H9 (cell line): ENCODE data around the gene KRT86. TPM values are rescaled to one million over a fixed set of nuclear protein-coding genes. Genes with fewer than 3 reads are reported as not detected.

ENCODE experiments used
- DNase-seq: peaks from one replicate; pipeline ENCODE4 v3.0.0-alpha.2; 2017
- H2AFZ ChIP-seq: one replicate; pipeline ENCODE4 v1.6.1; 2013; ENCODE audit warnings: mild to moderate bottlenecking, low read length, control low read depth, moderate library complexity
- H2AK5ac ChIP-seq: 2 replicates; pipeline ENCODE4 v1.6.1; 2013; ENCODE audit warnings: low read length, control low read depth, mixed read lengths; ENCODE audit not compliant: insufficient read length
- H2BK120ac ChIP-seq: one replicate; pipeline ENCODE4 v1.6.1; 2013; ENCODE audit warnings: low read depth, mild to moderate bottlenecking, low read length, control low read depth, inconsistent platforms; ENCODE audit not compliant: poor library complexity, severe bottlenecking
- H2BK12ac ChIP-seq: 2 replicates; pipeline ENCODE4 v1.6.1; 2013; ENCODE audit warnings: low read length, control low read depth, mixed read lengths, low read depth; ENCODE audit not compliant: insufficient read length
- H2BK15ac ChIP-seq: 2 replicates; pipeline ENCODE4 v1.6.1; 2013; ENCODE audit warnings: low read depth, low read length, control low read depth
- H2BK20ac ChIP-seq: one replicate; pipeline ENCODE4 v1.6.1; 2013; ENCODE audit warnings: low read depth, mild to moderate bottlenecking, low read length, control low read depth, inconsistent platforms; ENCODE audit not compliant: poor library complexity, severe bottlenecking
- H2BK5ac ChIP-seq: 2 replicates; pipeline ENCODE4 v1.6.1; 2013; ENCODE audit warnings: low read length, control low read depth, mixed read lengths; ENCODE audit not compliant: insufficient read length
- H3K14ac ChIP-seq: 2 replicates; pipeline ENCODE4 v1.6.1; 2013; ENCODE audit warnings: low read length, control low read depth; ENCODE audit not compliant: insufficient read depth
- H3K18ac ChIP-seq: 2 replicates; pipeline ENCODE4 v1.6.1; 2013; ENCODE audit warnings: low read depth, mild to moderate bottlenecking, mixed read lengths, low read length, control low read depth; ENCODE audit not compliant: insufficient read length
- H3K23ac ChIP-seq: 2 replicates; pipeline ENCODE4 v1.6.1; 2013; ENCODE audit warnings: low read length, control low read depth, mixed read lengths, low read depth; ENCODE audit not compliant: insufficient read length
- H3K23me2 ChIP-seq: 2 replicates; pipeline ENCODE4 v1.6.1; 2013; ENCODE audit warnings: low read depth, mild to moderate bottlenecking, mixed read lengths, low read length, control low read depth; ENCODE audit not compliant: insufficient read length, poor library complexity, severe bottlenecking
- H3K27ac ChIP-seq: 2 replicates; pipeline ENCODE4 v1.5.1; 2013; ENCODE audit warnings: low read length, control low read depth, mixed read lengths, low read depth; ENCODE audit not compliant: insufficient read length
- H3K27me3 ChIP-seq: 2 replicates; pipeline ENCODE4 v1.6.1; 2013; ENCODE audit warnings: low read length, control low read depth, inconsistent platforms; ENCODE audit not compliant: insufficient read depth
- H3K4ac ChIP-seq: 2 replicates; pipeline ENCODE4 v1.6.1; 2013; ENCODE audit warnings: low read depth, mild to moderate bottlenecking, control low read depth, inconsistent platforms, low read length, moderate library complexity
- H3K4me1 ChIP-seq: 2 replicates; pipeline ENCODE4 v1.6.1; 2013; ENCODE audit warnings: low read length, control low read depth, inconsistent platforms; ENCODE audit not compliant: insufficient read depth
- H3K4me2 ChIP-seq: 2 replicates; pipeline ENCODE4 v1.6.1; 2013; ENCODE audit warnings: low read length, control low read depth, mixed read lengths; ENCODE audit not compliant: insufficient read length, insufficient read depth
- H3K56ac ChIP-seq: 2 replicates; pipeline ENCODE4 v1.6.1; 2013; ENCODE audit warnings: low read depth, mild to moderate bottlenecking, mixed read lengths, low read length, control low read depth; ENCODE audit not compliant: insufficient read length
- H3K79me1 ChIP-seq: 2 replicates; pipeline ENCODE4 v1.6.1; 2013; ENCODE audit warnings: low read depth, mild to moderate bottlenecking, moderate library complexity, low read length, control low read depth, inconsistent platforms; ENCODE audit not compliant: insufficient read depth, poor library complexity, severe bottlenecking
- H3K79me2 ChIP-seq: 2 replicates; pipeline ENCODE4 v1.6.1; 2013; ENCODE audit warnings: low read length, control low read depth, inconsistent platforms; ENCODE audit not compliant: insufficient read depth
- H3K9ac ChIP-seq: 2 replicates; pipeline ENCODE4 v1.6.1; 2013; ENCODE audit warnings: low read length, control low read depth, mixed read lengths; ENCODE audit not compliant: insufficient read length; ENCODE audit errors: extremely low read depth
- H3K9me3 ChIP-seq: one replicate; pipeline ENCODE4 v1.6.1; 2013; ENCODE audit warnings: low read depth, low read length, inconsistent platforms; ENCODE audit not compliant: control insufficient read depth
- H3T11ph ChIP-seq: one replicate; pipeline ENCODE4 v1.6.1; 2013; ENCODE audit warnings: mild to moderate bottlenecking, low read length, control low read depth, inconsistent platforms
- H4K20me1 ChIP-seq: one replicate; pipeline ENCODE4 v1.6.1; 2013; ENCODE audit not compliant: control insufficient read depth, insufficient read length, insufficient read depth
- H4K5ac ChIP-seq: 2 replicates; pipeline ENCODE4 v1.6.1; 2013; ENCODE audit warnings: low read depth, mild to moderate bottlenecking, mixed read lengths, low read length, control low read depth; ENCODE audit not compliant: insufficient read length
- H4K8ac ChIP-seq: replicated peaks from 2 replicates; pipeline ENCODE4 v1.6.1; 2013; ENCODE audit warnings: low read length, control low read depth, mixed read lengths, low read depth; ENCODE audit not compliant: insufficient read length
- H4K91ac ChIP-seq: 2 replicates; pipeline ENCODE4 v1.6.1; 2013; ENCODE audit warnings: low read depth, mild to moderate bottlenecking, moderate library complexity, mixed read lengths, low read length, control low read depth; ENCODE audit not compliant: insufficient read length
- H3K27ac Mint-ChIP-seq, 3 experiments: 2 replicates in 2 of 3; 3 replicates in 1 of 3; pipeline ENCODE4 v1.8.0; 2020 to 2021; ENCODE audit warnings: mixed read lengths in 3 of 3, mild to moderate bottlenecking in 1 of 3, moderate library complexity in 1 of 3
- H3K27me3 Mint-ChIP-seq: 2 replicates; pipeline ENCODE4 v1.8.0; 2021; ENCODE audit warnings: low read depth, mild to moderate bottlenecking, moderate library complexity, mixed read lengths
- H3K36me3 Mint-ChIP-seq, 3 experiments: 2 replicates in 2 of 3; 3 replicates in 1 of 3; pipeline ENCODE4 v1.8.0; 2020 to 2021; ENCODE audit warnings: low read depth in 3 of 3, mixed read lengths in 3 of 3; ENCODE audit not compliant: insufficient read depth in 1 of 3
- H3K4me1 Mint-ChIP-seq, 2 experiments: 2 replicates each; pipeline ENCODE4 v1.8.0; 2020; ENCODE audit warnings: mixed read lengths in 2 of 2
- H3K4me3 Mint-ChIP-seq, 2 experiments: 2 replicates in 1 of 2; 3 replicates in 1 of 2; pipeline ENCODE4 v1.8.0; 2020 to 2021; ENCODE audit warnings: mild to moderate bottlenecking in 2 of 2, mixed read lengths in 2 of 2, moderate library complexity in 1 of 2
- H3K9me3 Mint-ChIP-seq, 2 experiments: 2 replicates in 1 of 2; 3 replicates in 1 of 2; pipeline ENCODE4 v1.8.0; 2020; ENCODE audit warnings: mild to moderate bottlenecking in 2 of 2, mixed read lengths in 2 of 2, moderate library complexity in 1 of 2
- WGBS: extraction: QIAGEN DNeasy Blood & Tissue Kit; methylation state at CpG from one replicate; pipeline ENCODE4 v1.1.7; 2013; ENCODE audit warnings: missing lambda C conversion rate, low lambda C conversion rate, mixed read lengths; ENCODE audit not compliant: insufficient read length; ENCODE audit errors: extremely low coverage; 5-methylcytosine and 5-hydroxymethylcytosine counted together
- total RNA-seq: library from RNA; stranded (reverse); gene quantifications from 2 replicates; pipeline ENCODE4 v1.2.1, GENCODE V29; 2021
- TF ChIP-seq, protein P1 (sequence below): fragments of 200-600 bp; sonication (generic); conservative IDR thresholded peaks from 3 replicates; pipeline ENCODE4 v1.8.0; 2021; ENCODE audit warnings: antibody characterized with exemption, mild to moderate bottlenecking

Gene KRT86
- total RNA-seq, 1 experiment from 2014 or later: not detected

- H3K27me3 ChIP-seq: no peaks in the 10 kb centered on the region; the same call in 1 of the 2 replicates
- H3K4me1 ChIP-seq: no peaks in the 10 kb centered on the region
- no peak overlapping the region for H3K23ac ChIP-seq
- Mint-ChIP-seq H3K4me1 (peaks cover 6% of the 10 kb centered on the region in 2 experiments; a peak in 3 of 4 replicates), H3K27ac (no peak overlapping the region; a peak in 1 of 7 replicates), H3K36me3 (no peaks in the 10 kb centered on the region), H3K27me3 (peaks cover 4% of the 10 kb centered on the region), H3K9me3 (no peaks in the 10 kb centered on the region; a peak in 1 of 5 replicates), H3K4me3 (no peak overlapping the region)
- H2BK5ac ChIP-seq: no peak overlapping the region
- H3K79me2 ChIP-seq: no peaks in the 10 kb centered on the region
- H4K8ac ChIP-seq: no peak overlapping the region
- H3K9ac ChIP-seq: no peak overlapping the region
- H3K4me2 ChIP-seq: no peak overlapping the region
- no peaks in the 10 kb centered on the region for H3K23me2 ChIP-seq
- H3K79me1 ChIP-seq: no peaks in the 10 kb centered on the region
- no peak overlapping the region for H3K4ac ChIP-seq
- WGBS: no CpG with 5 or more reads among the region's 24 CpGs
- peak; percentile 31 for DNase-seq
- no peak overlapping the region for H2BK120ac ChIP-seq
- H4K20me1 ChIP-seq: no peaks in the 10 kb centered on the region
- H2AK5ac ChIP-seq: no peak overlapping the region
- H2AFZ ChIP-seq: no peak overlapping the region
- no peak overlapping the region for H3T11ph ChIP-seq
- TF ChIP-seq, protein P1, sequence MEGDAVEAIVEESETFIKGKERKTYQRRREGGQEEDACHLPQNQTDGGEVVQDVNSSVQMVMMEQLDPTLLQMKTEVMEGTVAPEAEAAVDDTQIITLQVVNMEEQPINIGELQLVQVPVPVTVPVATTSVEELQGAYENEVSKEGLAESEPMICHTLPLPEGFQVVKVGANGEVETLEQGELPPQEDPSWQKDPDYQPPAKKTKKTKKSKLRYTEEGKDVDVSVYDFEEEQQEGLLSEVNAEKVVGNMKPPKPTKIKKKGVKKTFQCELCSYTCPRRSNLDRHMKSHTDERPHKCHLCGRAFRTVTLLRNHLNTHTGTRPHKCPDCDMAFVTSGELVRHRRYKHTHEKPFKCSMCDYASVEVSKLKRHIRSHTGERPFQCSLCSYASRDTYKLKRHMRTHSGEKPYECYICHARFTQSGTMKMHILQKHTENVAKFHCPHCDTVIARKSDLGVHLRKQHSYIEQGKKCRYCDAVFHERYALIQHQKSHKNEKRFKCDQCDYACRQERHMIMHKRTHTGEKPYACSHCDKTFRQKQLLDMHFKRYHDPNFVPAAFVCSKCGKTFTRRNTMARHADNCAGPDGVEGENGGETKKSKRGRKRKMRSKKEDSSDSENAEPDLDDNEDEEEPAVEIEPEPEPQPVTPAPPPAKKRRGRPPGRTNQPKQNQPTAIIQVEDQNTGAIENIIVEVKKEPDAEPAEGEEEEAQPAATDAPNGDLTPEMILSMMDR: no peak
- H4K5ac ChIP-seq: no peak overlapping the region
- no peak overlapping the region for H3K18ac ChIP-seq
- no peak overlapping the region for H2BK15ac ChIP-seq
- H2BK12ac ChIP-seq: no peak overlapping the region
- no peak overlapping the region for H3K56ac ChIP-seq
- no peak overlapping the region for H3K27ac ChIP-seq
- no peaks in the 10 kb centered on the region for H3K9me3 ChIP-seq
- H4K91ac ChIP-seq: no peak overlapping the region
- H3K14ac ChIP-seq: no peak overlapping the region
- no peak overlapping the region for H2BK20ac ChIP-seq
Observed at GRCh38 chr12:52285851-52286530, 11.5 kb downstream of the KRT86 start.
